NCI-H2196 (cell line): ENCODE results near the gene MTFR2.
"Not testable (repeated sequence)": the region's sequence is repeated elsewhere in the genome, so short reads cannot be mapped to it uniquely, and the experiment has no call there.

Source experiments
- DNase-seq: peaks from one replicate; lab custom pipeline; 2025; ENCODE audit not compliant: unreplicated experiment; lab: John Stamatoyannopoulos, UW

The MTFR2 gene

DNA sequence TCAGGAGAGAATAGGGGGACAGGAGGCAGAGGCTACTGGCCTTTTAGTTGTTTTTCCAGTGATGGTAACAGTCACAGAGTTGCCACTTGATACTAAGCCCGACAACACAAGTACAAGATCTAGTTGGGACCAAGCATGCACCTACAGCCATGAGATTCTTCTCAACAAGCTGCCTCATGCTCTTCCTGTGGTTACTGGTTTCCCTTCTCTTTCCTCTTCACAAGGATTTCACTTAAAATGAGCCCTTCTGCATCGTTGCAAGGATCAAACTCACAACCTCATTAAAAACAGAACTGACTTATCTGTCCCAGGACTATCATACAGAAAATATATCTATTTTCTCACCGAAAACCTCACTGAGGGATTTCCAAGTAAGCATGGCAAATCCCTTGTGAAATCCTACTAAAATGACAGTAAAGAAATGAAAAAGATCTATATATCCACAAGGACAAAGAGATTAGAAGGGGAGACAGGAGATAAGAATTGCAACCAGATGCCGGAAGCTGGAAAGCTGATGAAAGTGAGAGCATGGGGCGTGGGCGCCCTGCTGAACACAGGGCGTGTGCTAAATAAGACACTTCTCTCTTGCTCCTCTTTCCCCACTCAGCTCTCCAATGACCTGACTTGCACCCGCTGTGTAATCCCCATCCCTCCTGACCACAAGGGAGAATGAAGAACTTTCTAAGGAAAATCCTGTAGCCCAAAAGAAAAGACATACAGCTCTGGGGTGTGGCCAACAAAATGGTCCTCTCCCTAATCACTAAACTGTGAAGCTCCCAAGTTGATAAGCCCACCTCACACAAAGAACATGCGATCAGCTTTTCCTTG is 13.4 kb downstream of the MTFR2 start:
- no peak for DNase-seq

GRCh38 chr6:136235233-136235564 is 14.9 kb downstream of the MTFR2 start:
- peak; percentile 60 for DNase-seq

DNA sequence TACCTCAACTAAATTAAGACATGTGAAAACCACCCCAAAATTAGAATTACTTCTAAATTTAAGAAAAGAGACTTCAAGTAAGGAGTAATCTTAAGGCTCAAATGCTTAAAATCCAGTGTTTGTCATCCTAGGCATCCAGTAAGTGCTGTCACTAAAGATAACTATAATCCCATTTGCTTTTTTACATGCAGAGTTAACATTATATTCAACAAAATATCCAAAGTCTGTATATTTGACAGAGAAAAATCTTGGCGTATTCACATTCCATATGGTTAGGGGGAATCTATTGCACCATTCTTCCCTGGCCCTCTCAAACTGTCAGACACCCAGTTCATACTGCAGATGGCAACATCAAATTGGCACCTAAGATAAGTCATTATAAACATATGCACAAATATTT is 17.4 kb downstream of the MTFR2 start:
- no peak for DNase-seq

- no peak for DNase-seq
Observed at GRCh38 chr6:136230219-136230853, 19.8 kb downstream of the MTFR2 start.

- DNase-seq = no peak
Observed at GRCh38 chr6:136228814-136229213, 21.3 kb downstream of the MTFR2 start.

- no peak for DNase-seq
Observed at GRCh38 chr6:136226674-136227377, 23.3 kb downstream of the MTFR2 start.

DNA sequence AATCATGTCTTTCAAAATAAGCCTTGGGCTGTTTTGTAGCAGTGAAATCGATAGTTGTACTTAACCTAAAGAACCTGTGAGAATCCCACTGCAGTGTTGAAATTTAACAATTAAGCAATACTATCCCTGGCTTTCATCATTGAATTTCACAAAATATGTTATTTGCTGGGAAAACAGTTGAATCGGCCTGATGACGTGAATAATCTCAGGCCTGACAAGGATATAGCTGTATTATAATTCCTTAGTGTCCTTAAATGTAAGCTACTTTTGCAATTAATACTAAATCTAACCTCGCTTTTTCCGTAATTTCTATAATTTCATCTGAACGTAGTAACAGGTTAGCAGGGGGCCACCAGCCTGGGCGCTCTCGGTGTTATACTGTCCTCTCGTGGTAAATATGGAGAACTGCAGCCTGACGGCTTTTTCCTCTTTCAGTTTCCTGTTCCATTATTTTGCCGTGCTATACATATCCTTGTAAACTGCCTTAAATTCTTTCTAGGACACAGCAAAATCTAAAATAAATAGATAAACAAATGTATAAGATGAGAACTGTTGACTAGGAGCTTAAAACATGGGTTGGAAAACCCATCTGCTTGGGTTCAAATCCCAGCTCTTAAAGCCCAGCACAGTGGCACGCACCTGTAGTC is 24.0 kb downstream of the MTFR2 start:
- DNase-seq = peak; percentile 63

DNA sequence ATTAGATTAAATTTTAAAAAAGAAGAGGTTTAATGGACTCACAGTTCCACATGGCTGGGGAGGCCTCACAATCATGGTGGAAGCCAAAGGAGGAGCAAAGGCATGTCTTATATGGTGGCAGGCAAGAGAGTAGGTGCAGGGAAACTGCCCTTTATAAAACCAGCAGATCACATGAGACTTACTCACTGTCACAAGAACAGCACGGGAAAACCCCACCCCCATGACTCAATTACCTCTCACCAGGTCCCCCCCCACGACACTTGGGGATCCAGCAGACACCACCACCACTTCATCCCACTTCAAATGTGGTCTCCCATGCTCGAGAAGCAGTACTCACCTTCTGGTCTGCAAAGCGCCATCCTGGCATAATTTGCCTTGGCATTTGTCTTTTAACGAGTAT is 24.6 kb downstream of the MTFR2 start:
- DNase-seq = no peak

DNA sequence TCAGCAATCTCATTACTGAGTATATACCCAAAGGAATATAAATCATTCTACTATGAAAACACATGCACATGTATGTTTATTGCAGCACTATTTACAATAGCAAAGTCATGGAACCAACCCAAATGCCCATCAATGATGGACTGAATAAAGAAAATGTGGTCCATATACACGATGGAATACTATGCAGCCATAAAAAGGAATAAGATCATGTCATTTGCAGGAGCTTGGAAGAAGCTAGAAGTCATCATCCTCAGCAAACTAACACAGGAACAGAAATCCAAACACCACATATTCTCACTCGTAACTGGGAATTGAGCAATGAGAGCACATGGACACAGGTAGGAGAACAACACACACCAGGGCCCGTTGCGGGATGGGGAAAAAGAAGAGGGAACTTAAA is 25.1 kb downstream of the MTFR2 start:
- not testable (repeated sequence) for DNase-seq

- DNase-seq = no peak
Observed at GRCh38 chr6:136216503-136217401, 33.4 kb downstream of the MTFR2 start.

- no peak for DNase-seq
Observed at GRCh38 chr6:136213853-136214252, 36.3 kb downstream of the MTFR2 start.

DNA sequence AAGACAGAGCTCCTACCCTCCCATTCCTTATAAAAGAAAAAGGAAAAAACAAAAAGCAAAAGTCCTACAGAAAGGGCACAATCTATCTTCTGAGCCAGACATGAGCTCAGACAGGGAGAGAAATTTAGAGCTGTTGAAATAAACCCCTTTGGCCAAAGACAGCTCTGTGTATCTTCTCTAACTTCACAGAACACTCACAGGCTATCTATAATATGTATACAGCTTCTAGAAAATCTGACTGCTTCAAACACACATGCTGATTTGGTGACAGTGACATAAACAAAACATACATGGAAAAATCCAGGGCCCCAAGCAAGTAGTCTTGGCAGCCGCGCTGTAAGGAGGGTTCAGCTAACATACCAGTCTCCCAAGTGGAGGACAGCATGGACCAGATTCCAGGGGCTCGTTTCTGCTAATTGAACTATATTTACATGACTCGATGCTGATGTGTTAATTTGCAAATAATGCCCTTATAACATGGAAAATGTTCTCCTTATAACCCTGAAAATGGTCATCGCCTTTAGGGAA is 37.0 kb downstream of the MTFR2 start:
- DNase-seq = no peak

GRCh38 chr6:136212608-136213007 is 37.5 kb downstream of the MTFR2 start:
- no peak for DNase-seq

- no peak for DNase-seq
Observed at GRCh38 chr6:136210398-136211165, 39.5 kb downstream of the MTFR2 start.

DNA sequence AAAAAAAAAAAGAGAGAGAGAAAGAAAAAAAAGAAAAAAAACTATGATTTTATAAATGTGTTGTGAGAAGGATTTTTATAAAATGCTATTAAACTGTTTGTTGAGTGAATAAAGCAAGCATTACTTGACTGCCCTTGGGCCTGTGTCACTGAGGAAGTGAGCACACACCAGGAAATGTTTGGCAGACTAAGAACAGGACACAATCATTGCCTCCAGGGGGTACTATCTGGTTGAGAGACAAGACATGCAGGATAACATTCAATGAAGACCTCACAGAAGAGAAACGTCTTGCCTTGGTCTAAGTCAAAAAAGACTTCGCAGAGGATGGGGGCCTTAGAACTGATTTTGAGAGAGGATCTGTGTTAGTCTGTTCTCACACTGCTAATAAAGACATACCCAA is 40.6 kb downstream of the MTFR2 start:
- DNase-seq = no peak

- DNase-seq = no peak
Observed at GRCh38 chr6:136208783-136209182, 41.3 kb downstream of the MTFR2 start.

- DNase-seq = no peak
Observed at GRCh38 chr6:136201732-136202131, 48.4 kb downstream of the MTFR2 start.

DNA sequence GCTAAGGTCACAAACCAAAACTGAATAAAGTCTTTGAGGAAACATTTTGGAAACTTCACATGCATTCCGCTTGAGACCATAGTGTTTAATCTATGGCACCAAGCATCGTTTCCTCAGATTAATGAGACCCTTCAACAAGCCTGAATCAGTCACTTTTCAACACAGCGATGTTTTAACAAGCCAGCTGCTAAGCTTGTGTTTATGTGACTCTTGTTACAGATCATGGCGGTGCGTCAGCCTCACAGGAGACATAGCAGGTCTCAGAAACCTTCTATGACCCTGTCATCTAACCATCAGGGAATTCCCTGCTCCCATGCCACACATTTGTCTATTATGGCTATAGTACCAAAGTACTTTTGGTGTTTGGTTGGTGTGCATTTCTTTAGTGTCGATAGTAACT is 57.2 kb downstream of the MTFR2 start:
- no peak for DNase-seq

GRCh38 chr6:136191606-136192312 is 58.4 kb downstream of the MTFR2 start:
- no peak for DNase-seq
